GM08714 (cell line): Measurements from ENCODE around the gene TMEM43.

ENCODE experiments used
- H3K4me3 ChIP-seq: fragments of 200-500 bp; sonication (Bioruptor generic); 2 replicates; pipeline ENCODE4 v1.5.1; 2014; ENCODE audit warnings: mild to moderate bottlenecking, low read length, inconsistent platforms
- ZNF274 ChIP-seq: IDR thresholded peaks from 2 replicates; pipeline ENCODE4 v1.6.1; 2012; ENCODE audit warnings: mild to moderate bottlenecking, low read depth, low read length

TMEM43 gene

DNA sequence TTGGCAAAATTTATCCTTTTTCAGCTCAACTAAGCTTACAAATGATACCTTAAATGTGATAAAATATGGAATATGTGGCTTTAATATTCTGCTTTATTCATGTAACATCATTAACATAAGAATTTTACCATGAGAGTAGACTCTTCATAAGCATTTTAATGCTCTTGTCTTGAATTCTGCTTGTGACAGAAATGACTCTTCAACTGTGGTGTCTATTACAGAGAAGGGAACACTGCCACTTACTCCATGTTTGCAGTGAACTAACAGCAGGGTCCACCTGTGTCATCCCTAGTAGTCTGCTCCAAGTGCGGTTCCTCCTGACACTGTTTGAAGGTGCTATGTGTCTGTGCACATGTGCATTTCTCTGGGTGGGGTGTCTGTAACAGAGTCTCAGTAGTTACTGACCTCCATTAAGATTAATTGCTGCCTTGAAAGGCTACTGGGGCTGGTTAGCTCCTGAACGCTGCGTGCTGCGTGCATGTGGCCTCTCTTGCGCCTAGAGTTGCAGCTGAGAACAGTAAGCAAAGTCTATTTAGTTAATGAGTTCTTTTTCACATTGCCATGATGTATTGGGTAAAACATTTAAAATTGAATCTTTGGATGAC lies 62.1 kb downstream of the TMEM43 start:
- no peak overlapping the region for H3K4me3 ChIP-seq
- TF ChIP-seq ZNF274: no peak

DNA sequence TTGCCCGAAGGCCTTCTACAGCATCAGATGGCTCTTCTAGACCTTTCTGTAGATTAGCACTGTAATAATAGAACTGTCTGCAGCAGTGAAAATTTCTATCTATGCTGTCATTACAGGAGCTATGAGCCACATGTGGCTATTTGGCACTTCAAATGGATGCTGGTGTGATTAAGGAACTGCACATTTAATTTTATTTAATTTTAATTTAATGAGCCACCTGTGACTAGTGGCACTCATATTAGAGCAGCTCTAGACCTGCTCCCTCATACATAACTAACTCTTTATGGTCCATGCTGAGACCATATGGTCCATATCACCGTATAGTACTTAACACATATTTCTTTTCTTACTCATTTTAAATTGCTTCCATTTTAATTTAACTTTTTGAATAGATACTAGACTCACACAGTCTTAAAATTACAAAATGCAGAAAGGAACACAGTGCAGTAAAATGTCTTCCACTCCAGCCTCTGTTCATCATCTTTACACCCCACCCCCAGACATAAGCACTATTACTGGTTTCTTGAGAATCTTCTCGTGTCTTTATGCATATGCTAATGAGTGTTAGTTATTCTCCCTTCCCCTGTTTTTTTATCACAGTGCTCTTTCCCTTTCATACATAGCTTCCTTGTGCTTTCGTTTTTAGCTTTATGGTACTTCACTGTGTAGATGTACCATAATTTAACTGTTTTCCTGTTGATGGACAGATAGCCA lies 63.3 kb downstream of the TMEM43 start:
- H3K4me3 ChIP-seq: no peak overlapping the region
- no peak for TF ChIP-seq ZNF274
